RPMI8226 (cell line): Measurements from ENCODE around the gene RFX1.
"Not testable (repeated sequence)": the region's sequence is repeated elsewhere in the genome, so short reads cannot be mapped to it uniquely, and the experiment has no call there.

Experiments
- DNase-seq: peaks from one replicate; pipeline ENCODE4 v3.0.0-alpha.2; 2015

RFX1 gene

DNA sequence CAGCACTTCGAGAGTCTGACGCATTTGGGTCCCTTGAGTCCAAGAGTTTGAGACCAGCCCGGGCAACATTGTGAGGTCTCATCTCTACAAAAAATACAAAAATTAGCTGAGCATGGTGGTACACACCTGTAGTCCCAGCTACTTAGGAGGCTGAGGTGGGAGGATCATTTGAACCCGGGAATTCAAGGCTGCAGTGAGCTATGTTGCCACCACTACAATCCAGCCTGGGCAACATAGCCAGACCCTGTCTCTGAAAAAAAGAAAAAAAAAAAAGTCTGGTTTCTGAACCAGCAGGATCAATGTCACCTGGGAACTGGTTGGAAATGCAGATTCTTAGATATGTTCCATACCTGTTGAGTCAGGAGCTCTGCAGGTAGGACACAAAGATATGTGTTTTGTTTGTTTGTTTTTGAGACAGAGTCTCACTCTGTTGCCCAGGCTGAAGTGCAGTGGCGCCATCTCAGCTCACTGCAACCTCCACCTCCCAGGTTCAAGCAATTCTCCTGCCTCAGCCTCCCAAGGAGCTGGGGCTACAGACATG lies 20.6 kb upstream of the RFX1 start:
- DNase-seq: not testable (repeated sequence)

DNA sequence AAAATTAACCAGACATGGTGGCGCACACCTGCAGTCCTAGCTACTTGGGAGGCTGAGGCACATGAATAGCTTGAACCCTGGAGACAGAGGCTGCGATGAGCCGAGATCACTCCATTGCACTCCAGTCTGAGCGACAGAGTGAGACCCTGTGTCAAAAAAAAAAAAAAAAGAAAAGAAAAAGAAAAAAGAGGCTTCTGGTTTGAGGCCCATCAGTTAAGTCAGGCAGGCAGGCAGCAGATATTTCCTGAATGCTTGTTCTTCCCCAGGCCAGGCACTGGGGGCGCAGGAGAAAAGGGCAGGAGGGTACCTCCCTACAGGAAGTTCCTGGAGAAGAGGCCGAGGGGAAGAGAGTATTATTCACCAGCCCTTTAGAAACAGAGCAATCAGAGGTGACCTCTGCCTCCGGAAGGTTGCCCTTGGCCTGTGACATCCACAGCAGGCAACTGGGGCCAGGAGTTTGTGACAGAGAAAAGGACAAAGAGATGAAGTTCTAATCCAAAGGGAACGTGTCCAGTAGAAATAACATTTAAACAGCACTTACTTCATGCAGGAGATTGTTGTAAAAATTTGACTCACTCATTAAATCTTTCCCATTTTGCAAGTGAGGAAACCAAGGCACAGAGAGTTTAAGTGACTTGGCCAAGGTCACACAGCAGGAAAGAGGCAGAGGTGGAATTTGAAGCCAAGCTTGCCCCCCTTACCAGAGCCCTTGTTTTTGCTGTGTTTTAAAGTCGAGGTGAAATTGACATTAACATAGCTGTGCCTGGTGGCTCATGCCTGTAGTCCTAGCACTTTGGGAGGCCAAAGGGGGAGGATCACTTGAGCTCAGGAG lies 17.5 kb upstream of the RFX1 start:
- peak; percentile 75 for DNase-seq

DNA sequence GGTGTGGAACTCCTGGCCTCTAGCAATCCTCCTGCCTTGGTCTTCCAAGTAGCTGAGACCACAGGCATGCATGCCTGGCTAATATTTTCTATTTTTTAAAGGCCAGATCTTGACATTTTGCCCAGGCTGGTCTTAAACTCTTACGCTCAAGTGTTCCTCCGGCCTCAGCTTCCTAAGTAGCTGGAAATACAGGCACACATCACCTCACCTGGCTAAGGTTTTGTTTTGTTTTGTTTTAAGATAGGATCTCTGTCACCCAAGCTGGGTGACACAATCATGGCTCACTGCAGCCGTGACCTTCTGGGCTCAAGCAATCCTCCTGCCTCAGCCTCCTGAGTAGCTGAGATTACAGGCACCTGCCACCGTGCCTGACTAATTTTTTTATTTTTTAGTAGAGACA lies 16.3 kb upstream of the RFX1 start:
- no peak for DNase-seq

DNA sequence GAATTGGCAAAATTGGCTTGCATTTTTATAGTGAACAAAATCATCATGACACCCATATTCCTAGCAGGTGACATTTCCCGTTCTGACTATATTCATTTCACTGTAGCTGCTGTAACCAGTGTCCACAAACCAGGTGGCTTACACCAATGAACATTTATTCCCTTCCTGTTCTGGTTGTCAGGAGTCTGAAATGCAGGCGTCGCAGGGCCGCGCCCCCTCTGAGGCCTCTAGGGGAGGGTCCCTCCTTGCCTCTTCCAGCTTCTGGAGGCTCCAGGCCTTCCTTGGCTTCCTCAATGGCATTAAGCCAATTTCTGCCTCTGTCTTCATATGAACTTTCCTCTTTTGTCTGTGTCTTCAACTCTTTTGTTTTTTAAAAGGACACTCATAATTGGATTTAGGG lies 15.4 kb upstream of the RFX1 start:
- no peak for DNase-seq

DNA sequence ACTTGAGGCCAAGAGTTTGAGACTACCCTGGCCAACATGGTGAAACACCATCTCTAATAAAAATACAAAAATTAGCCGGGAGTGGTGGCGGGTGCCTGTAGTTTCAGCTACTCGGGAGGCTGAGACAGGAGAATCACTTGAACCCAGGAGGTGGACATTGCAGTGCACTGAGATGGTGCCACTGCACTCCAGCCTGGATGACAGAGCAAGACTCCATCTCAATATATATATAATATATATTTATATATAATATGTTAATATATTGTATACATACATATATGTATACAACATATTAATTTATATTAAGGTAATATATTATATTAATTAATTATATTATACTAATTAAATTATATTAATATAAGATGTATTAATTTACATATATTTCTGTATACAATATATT lies 13.6 kb upstream of the RFX1 start:
- not testable (repeated sequence) for DNase-seq

DNA sequence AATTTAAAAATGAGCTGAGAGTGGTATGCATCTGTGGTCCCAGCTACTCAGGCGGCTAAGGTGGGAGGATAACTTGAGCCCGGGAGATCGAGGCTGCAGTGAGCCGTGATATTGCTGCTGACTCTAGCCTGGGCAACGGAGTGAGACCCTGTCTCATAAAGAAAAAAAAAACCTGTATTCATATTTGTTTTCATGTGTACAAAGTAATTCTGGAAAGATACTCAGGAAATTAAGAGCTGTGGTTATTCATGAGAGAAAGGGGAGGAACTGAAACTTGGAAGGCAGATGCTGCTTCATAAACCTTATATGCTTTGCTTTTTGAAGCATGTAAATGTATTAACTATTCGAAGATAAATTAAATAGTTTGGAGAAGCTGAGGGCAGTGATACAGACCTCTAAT lies 13.0 kb upstream of the RFX1 start:
- peak; percentile 46 for DNase-seq

DNA sequence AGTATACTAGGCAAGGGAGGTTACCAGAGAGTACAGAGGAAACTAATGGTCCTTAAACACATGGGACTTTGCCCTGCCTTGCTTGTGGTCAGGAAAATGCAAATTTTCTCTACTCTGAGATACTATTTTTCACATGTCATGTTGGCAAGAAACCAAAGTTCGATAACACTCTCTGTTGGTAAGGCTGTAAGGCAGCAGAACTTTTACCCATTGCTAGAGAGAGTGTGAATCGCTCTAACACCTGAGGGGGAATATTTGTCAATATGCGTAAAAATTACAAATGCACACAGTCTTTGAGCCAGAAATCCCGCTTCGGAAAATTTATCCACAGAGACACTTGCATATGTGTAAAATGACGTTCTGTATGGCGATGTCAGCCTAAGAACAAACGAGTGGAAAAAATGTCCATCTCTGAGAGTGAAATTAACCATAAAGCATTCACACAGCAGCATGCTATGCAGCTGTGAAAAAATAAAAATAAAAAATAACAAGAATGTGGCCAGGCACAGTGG lies 9.5 kb upstream of the RFX1 start:
- DNase-seq: peak; percentile 91

DNA sequence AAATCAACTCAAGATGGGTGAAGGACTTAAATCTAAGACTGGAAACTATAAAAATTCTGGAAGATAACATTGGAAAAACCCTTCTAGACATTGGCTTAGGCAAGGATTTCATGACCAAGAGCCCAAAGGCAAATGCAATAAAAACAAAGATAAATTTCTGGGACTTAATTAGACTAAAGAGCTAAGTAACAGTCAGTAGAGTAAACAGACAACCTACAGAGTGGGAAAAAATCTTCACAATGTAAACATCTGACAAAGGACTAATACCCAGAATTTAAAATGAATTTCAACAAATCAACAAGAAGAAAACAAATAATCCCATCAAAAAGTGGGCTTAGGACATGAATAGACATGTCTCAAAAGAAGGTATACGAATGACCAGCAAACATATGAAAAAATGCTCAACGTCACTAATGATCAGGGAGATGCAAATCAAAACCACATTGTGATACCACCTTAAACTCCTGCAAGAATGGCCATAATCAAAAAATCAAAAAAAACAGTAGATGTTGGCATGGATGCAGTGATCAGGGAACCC lies 6.3 kb upstream of the RFX1 start:
- DNase-seq: no peak

DNA sequence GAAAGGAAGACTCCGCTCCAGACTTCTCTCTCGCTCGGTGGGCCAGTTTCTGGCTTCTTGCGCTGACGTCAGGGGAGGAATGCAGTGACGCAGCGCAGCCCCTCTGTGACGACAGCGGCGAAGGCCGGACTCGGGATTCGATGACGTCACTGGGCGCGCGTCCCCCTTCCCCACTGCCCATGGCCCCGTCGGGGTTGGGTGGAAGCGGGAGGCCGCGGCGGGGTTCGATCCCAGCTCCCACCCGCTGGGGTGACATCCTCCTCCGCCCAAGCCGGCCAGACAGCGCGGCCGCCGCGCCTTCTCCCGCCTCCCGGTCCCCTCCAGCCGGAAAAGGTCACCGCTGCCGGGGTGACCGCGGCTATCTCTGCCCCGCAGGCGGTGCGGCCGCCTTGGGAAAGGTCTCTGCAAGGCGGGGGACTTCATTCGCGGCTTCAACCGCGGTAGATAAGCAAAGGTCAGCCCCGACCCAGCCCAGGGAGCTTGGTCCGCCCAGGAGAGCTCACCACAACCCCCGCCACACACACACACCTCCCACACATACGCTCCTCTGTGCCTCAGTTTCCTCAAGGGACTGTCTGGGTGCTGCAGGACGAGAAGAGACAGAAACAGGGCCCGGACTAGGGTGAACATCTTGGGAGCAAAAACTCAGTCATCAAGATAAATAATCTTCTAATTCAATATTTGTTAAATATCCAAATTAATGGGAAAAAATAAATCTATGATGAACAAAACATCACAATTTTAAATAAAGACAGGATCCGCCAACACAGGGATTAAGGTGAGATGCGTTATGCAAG lies 844 bp upstream of the RFX1 start:
- DNase-seq: no peak

DNA sequence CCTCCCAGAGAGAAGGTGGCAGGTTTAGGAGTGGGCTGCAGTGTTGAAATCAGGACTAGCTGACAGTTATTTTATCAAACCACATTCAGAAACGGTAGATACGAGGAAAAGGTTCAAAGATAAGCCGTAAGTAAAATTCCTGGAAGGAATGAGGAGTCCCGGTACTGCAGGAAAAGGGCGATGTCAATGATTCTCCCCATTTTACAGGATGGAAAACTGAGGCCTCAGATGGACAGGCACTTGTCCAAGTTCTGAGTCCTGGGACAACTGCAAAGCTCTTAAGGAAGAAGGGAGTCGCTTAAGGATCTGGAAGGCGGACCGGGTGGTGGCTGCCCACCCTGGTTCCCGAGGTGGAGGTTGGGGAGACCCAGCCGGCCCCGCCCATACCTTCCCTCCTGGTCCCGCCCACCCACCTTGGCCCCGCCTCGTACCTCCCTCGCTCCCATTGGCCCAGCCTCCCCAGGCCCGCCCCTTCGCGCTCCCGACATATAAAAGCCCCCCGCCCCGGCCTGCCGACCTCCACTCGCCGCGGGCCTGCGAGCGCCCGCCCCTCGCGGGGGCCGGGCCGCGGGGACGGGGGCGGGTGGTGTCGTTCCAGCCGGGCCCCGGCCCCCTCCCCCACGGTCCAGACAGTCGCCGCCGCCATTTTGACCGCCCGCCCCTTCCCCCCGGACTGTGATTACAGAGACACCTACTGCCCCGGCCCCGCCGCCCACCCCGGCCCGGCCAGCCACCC lies 603 bp downstream of the RFX1 start:
- peak; percentile 90 for DNase-seq

DNA sequence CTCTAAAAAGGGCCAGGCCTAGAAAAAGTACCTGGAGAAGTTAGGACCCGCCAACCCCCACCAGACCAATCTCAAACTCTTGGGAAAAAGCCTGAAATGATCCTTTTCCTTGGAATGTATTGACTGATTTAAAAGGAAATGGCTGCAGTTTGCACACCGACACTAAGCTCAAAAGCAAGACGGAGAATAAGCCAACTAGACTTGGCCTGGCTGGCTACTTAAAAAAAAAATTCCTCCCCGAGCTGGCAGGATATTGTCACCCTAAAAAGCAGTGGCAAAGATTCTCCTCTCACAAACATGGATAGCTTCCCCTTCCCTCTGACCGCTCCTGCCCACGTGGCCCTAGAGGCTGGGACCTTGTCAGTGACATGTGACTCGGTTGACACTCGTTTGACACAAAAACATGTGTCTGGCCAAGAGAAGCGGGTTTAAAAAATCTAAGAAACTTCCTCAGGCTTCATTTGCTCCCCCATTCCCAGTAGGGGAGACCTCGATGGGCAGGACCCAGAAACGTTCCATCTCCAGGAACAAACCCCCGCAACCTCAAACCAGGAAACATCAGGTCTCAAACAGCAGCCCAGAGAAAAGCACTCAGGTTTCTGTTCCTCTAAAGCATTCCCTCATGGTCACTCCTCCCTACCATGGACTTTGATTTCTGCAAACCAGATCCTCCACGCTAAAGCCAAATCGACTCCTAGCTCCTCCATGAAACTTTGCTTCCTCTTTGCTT lies 1.3 kb downstream of the RFX1 start:
- peak; percentile 28 for DNase-seq

DNA sequence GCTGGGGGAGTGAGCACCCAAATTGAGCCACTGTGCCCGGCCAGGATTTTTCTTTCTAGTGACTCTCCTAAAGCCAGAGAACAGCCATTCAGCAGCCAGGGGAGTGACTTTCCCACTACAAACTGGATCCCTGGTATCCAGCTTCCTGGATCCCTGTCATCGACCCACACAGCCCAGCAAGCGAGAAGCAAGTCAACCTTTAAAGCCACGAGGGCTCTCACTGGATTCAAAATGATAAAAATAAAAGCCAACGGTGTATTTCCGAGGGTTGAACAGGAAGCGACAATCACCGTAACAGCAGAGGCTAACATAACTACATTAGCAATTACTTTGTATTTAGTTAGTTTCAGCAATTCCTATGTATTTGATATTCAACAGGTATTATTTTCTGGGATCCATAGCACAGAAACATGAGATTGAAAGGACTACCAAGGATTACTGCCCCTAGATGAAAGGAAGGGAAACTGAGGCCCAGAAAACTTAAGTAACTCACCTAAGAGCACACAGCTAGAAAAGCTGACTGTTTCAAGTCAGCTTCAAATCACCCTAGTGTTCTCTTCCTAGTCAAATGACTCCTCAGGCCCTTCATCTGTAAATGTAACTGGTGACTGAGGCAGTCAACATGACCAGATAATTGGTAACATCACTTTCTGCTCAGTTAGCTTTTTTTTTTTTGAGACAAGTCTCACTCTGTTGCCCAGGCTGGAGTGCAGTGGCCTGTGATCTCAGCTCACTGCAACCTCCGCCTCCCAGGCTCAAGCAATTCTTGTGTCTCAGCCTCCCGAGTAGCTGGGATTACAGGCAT lies 2.7 kb downstream of the RFX1 start:
- no peak for DNase-seq

DNA sequence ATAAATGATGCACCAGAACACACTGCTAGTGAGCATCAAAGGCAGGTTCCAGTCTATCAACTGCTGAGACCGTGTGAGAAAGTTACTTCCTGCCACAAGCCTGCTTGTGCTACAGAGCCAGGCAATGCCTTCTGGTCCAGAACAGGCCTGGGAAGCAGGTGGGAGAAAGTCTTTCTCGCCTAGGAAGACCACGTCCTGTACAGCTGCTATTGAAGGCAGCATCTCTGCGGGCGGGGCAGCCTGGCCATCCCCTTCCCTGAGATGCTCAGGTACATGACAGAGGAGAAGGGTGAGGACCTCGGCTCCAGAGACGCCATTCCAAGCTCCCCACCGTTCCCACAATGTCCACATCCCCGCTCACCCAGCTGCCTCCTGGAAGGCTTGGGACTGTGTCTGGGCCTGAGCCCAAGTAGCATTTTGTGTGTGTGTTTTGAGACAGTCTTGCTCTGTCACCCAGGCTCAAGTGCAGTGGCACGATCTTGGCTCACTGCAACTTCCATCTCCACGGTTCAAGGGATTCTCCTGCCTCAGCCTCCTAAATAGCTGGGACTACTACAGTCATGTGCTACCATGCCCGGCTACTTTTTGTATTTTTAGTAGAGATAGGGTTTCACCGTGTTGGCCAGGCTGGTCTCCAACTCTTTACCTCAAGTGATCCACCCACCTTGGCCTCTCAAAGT lies 3.4 kb downstream of the RFX1 start:
- DNase-seq: no peak

DNA sequence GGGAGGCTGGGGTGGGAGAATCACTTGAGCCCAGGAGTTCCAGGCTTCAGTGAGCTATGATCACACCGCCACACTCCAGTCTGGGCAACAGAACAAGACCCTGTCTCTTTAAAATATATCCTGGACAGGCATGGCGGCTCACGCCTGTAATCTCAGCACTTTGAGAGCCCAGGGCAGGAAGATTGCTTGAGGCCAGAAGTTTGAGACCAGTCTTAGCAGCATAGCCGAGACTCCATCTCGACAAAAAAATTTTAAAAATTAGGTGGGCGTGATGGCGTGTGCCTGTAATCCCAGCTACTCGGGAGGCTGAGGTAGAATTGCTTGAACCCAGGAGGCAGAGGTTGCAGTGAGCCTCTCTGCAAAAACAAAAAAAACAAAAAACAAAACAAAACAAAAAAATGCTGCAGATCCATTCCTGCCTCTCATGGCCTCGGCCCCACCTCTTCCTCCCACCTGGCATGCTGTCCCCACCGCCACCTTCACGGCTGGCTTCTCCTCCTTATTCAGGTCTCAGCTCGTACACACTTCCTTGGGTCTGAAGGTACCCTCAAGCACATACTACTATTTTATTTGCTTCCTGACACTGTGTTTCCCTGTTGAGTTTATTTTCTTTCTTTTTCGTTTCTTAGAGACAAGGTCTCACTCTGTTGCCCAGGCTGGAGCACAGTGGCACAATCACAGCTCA lies 5.3 kb downstream of the RFX1 start:
- no peak for DNase-seq

DNA sequence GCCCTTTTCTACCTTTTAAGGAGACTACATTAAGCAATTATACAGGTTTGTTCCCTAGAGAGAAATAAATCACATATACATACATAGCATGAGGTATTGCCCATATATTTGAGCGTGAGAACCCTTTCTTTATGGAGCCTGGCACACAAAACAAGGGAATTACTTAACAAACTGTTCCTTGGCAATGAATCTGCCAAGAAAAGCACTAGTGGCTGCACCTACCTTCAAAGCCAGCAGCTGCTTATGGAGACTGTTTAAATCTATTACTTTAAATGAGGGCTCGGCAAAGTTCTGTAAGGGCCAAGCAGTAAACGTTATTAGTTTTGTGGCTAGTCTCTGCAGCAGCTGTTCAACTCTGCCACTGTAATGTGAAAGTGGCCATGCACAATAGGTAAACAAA lies 7.0 kb downstream of the RFX1 start:
- no peak for DNase-seq

DNA sequence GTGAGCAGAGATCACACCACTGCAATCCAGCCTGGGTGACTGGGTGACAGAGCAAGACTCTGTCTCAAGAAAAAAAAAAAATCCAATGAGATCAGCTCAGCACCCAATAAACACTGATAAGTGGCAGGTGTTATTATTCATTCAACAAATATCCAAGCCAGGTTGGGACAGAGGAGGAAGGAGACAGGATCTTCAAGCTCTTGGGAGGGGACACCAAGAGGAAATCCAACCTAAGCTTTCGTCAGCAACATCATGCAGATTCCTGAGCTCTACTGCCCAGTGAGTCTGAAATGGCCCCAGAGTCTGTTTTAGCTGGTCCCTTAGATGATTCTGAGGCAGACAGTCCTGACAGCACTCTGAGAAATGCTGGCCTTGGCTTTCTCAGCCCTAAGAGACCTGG lies 7.7 kb downstream of the RFX1 start:
- DNase-seq: no peak

DNA sequence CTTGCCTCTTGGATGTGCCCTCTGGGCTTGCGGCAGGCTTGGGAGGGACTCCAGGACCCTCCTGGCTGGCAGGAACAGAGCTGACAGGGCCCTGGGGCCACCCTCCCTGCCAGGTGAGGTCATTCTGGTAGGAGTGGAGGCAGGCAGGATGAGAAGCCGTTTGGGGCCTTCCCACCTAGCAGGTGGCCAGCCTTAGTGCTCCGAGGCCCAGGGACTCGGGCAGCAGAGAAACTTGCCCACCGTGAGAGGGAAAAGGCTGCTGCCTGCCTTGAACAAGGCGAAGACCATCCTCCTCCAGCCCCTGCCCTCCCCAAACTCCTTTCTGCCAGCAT lies 8.5 kb downstream of the RFX1 start:
- no peak for DNase-seq

DNA sequence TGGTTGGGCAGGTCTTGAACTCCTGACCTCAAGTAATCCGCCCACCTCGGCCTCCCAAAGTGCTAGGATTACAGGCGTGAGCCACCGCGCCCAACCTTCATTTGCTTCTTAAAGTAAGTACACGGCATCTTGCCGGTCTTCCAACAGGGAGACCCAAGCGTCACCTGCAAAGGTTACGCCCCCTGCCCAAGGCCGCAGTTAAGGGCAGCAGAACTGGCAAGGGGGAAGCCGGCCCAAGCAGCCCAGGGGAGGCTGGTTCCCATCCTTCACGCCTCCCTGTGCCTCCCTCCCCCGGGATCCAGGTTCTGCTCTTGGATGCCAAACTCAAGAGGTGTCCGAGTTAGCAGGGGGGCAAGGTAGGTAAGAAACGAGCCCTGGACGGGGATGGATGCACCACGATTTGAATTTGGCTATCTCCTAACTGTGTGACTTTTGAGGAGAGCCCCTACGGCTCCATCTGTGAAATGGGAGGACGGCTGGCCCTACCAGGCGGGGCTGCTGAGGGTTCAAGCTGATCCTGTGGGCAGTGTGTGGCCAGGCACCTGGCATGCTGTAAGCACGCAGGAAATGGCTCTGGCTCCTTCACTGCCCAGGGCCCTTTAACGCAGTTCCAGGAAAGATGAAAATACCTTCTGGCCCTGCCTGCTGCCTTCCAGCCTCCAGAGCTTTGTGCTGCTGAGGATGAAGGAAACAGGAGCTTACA lies 9.0 kb downstream of the RFX1 start:
- DNase-seq: no peak
